CD4-positive, alpha-beta T cell (primary cell): ENCODE results near the gene SFRP5. TPM values are rescaled to one million over a fixed set of nuclear protein-coding genes. Genes with fewer than 3 reads are reported as not detected.
A peak's percentile ranks its signal among the peaks of the same experiment; 100 is the strongest.

Experiments
- ATAC-seq: fragments of 200-7000 bp; cut with Tn5 transposase; one replicate; pipeline ENCODE4 v1.10.0; 2022; ENCODE audit warnings: mild to moderate bottlenecking; ENCODE audit not compliant: poor library complexity
- CTCF ChIA-PET: fragments of 350-600 bp; sonication (Branson Sonifier 250); formaldehyde crosslinking; loops from one replicate; lab custom pipeline; 2021; ENCODE audit warnings: antibody characterized with exemption, inconsistent platforms; lab: Charles Lee
- POLR2A ChIA-PET: fragments of 350-600 bp; sonication (Branson Sonifier 250); formaldehyde crosslinking; loops from one replicate; lab custom pipeline; 2021; ENCODE audit warnings: antibody characterized with exemption, inconsistent platforms; lab: Charles Lee
- DNase-seq, 14 experiments: peaks; one replicate each; pipeline ENCODE4 v3.0.0-alpha.2; 2013 to 2020; ENCODE audit warnings: mixed read lengths in 2 of 14
- H3K27ac ChIP-seq, 2 donors: one replicate each; pipeline versions ENCODE4 v1.5.1 to v1.7.0; 2013; ENCODE audit warnings: low read length in 2 of 2, low read depth in 1 of 2, mild to moderate bottlenecking in 1 of 2
- H3K27me3 ChIP-seq, 2 experiments: 1 replicate in 1 of 2; 2 replicates in 1 of 2; pipeline versions ENCODE4 v1.6.1 to v1.7.0; 2013; ENCODE audit warnings: low read length in 2 of 2, control low read depth in 1 of 2, mild to moderate bottlenecking in 1 of 2, moderate library complexity in 1 of 2; ENCODE audit not compliant: insufficient read depth in 2 of 2, control insufficient read depth in 1 of 2
- H3K36me3 ChIP-seq: one replicate; pipeline ENCODE4 v1.6.1; 2013; ENCODE audit warnings: low read length, control low read depth; ENCODE audit not compliant: insufficient read depth
- H3K4me1 ChIP-seq: one replicate; pipeline ENCODE4 v1.6.1; 2013; ENCODE audit warnings: low read length, control low read depth; ENCODE audit not compliant: insufficient read depth
- H3K4me3 ChIP-seq: one replicate; pipeline ENCODE4 v1.5.1; 2013; ENCODE audit warnings: mild to moderate bottlenecking, low read length, moderate library complexity
- H3K9me3 ChIP-seq, 2 experiments: 1 replicate in 1 of 2; 2 replicates in 1 of 2; pipeline versions ENCODE4 v1.6.1 to v1.7.0; 2013; ENCODE audit warnings: low read length in 2 of 2, mild to moderate bottlenecking in 2 of 2, control low read depth in 1 of 2, moderate library complexity in 1 of 2; ENCODE audit not compliant: control insufficient read depth in 1 of 2, insufficient read depth in 1 of 2
- H3K27ac Mint-ChIP-seq: one replicate; pipeline ENCODE4 v1.8.0; 2020; ENCODE audit warnings: mixed read lengths
- H3K27me3 Mint-ChIP-seq: one replicate; pipeline ENCODE4 v1.8.0; 2021; ENCODE audit warnings: mixed read lengths
- H3K36me3 Mint-ChIP-seq: one replicate; pipeline ENCODE4 v1.8.0; 2021; ENCODE audit warnings: low read depth, mixed read lengths
- H3K4me1 Mint-ChIP-seq: one replicate; pipeline ENCODE4 v1.8.0; 2021; ENCODE audit warnings: low read depth, mixed read lengths
- H3K4me3 Mint-ChIP-seq: one replicate; pipeline ENCODE4 v1.8.0; 2020; ENCODE audit warnings: mild to moderate bottlenecking, mixed read lengths
- H3K9me3 Mint-ChIP-seq: one replicate; pipeline ENCODE4 v1.8.0; 2020; ENCODE audit warnings: mixed read lengths
- CTCF ChIP-seq: fragments of 200-600 bp; IDR thresholded peaks from one replicate; pipeline ENCODE4 v1.8.0; 2022; ENCODE audit warnings: antibody characterized with exemption, mild to moderate bottlenecking
- intact Hi-C, 2 experiments: fragments of 100-400 bp; cut with DNase I in 1 of 2; cut with micrococcal nuclease in 1 of 2; formaldehyde crosslinking; loops; one replicate each; pipeline versions ENCODE4 v1.15.1 to v1.9.0; 2023 to 2025; cut with DNase I, micrococcal nuclease
- total RNA-seq, 174 experiments: library from RNA in 2 of 174; stranded (reverse) in 2 of 174; gene quantifications; one replicate each; pipeline ENCODE4 v1.2.3 and lab custom pipeline; 2021 to 2026

The SFRP5 gene
- total RNA-seq, 2 experiments from 2014 or later = not detected

- no peaks in the 10 kb centered on the region for H3K9me3 ChIP-seq
- no peaks in the 10 kb centered on the region for H3K9me3 Mint-ChIP-seq
- no peak for ATAC-seq
- H3K36me3 Mint-ChIP-seq = peaks cover 20% of the 10 kb centered on the region
- no peak overlapping the region for H3K4me3 Mint-ChIP-seq
- peaks cover 27% of the 10 kb centered on the region for H3K4me1 Mint-ChIP-seq
- DNase-seq = no peak
- H3K27ac Mint-ChIP-seq = no peak overlapping the region
- POLR2A ChIA-PET = interaction anchor here (2.2 kb wide), 1 partner anchor 47 kb away, joined by 9 read pairs; the partner anchor contains the start of gene AVPI1
- H3K36me3 ChIP-seq = no peaks in the 10 kb centered on the region
- no peak for TF ChIP-seq CTCF
- CTCF ChIA-PET = interaction anchor here (0.8 to 4.4 kb wide), 3 partner anchors 8 to 57 kb away, joined by 3 to 15 read pairs (median 5); no protein-coding TSS in a partner anchor
- peaks cover 19% of the 10 kb centered on the region for H3K4me1 ChIP-seq
- H3K4me3 ChIP-seq = no peak overlapping the region
- no peak overlapping the region for H3K27ac ChIP-seq
- peaks cover 6% of the 10 kb centered on the region for H3K27me3 Mint-ChIP-seq
- H3K27me3 ChIP-seq = no peaks in the 10 kb centered on the region
- intact Hi-C loops = loop anchor here in 1 of 2 experiments (5.0 kb wide), 1 partner anchor 326 kb away; no protein-coding TSS in a partner anchor
These were observed 38.5 kb downstream of the SFRP5 start for GRCh38 chr10:97733256-97733655.

- Mint-ChIP-seq H3K4me1 (peaks cover 17% of the 10 kb centered on the region), H3K36me3 (peaks cover 9% of the 10 kb centered on the region), H3K27me3 (peaks cover 6% of the 10 kb centered on the region), H3K4me3 (no peak overlapping the region), H3K27ac (no peak overlapping the region), H3K9me3 (no peaks in the 10 kb centered on the region)
- H3K4me1 ChIP-seq = peaks cover 11% of the 10 kb centered on the region
- no peaks in the 10 kb centered on the region for H3K9me3 ChIP-seq
- CTCF ChIA-PET = interaction anchor here (1.0 to 4.4 kb wide), 3 partner anchors 22 to 56 kb away, joined by 5 to 15 read pairs (median 11); no protein-coding TSS in a partner anchor
- DNase-seq = no peak
- H3K4me3 ChIP-seq = no peak overlapping the region
- POLR2A ChIA-PET = no interaction called here
- no peak for ATAC-seq
- intact Hi-C loops = loop anchor here in 1 of 2 experiments (5.0 kb wide), 1 partner anchor 325 kb away; no protein-coding TSS in a partner anchor
- H3K27ac ChIP-seq = no peak overlapping the region
- no peaks in the 10 kb centered on the region for H3K36me3 ChIP-seq
- no peaks in the 10 kb centered on the region for H3K27me3 ChIP-seq
- TF ChIP-seq CTCF = peak; percentile 52
These were observed 39.8 kb downstream of the SFRP5 start for GRCh38 chr10:97732052-97732359.

- no peaks in the 10 kb centered on the region for H3K36me3 ChIP-seq
- H3K27me3 ChIP-seq = no peaks in the 10 kb centered on the region
- no peak overlapping the region for H3K27ac Mint-ChIP-seq
- H3K27ac ChIP-seq = no peak overlapping the region
- peak; percentile 27 to 82 (median 48) for DNase-seq
- peak; percentile 83 for TF ChIP-seq CTCF
- H3K36me3 Mint-ChIP-seq = peaks cover 4% of the 10 kb centered on the region
- H3K9me3 Mint-ChIP-seq = no peaks in the 10 kb centered on the region
- H3K9me3 ChIP-seq = no peaks in the 10 kb centered on the region
- H3K4me3 Mint-ChIP-seq = no peak overlapping the region
- H3K4me1 ChIP-seq = peaks cover 8% of the 10 kb centered on the region
- H3K4me1 Mint-ChIP-seq = peaks cover 12% of the 10 kb centered on the region
- H3K4me3 ChIP-seq = no peak overlapping the region
- intact Hi-C loops = loop anchor here (1.0 to 5.0 kb wide), 5 partner anchors 22 to 324 kb away; partner anchors contain the start of gene ANKRD2 (in 1 of the 2)
- POLR2A ChIA-PET = no interaction called here
- peak; percentile 75 for ATAC-seq
- CTCF ChIA-PET = interaction anchor here (0.7 to 4.4 kb wide), 7 partner anchors 22 to 55 kb away, joined by 3 to 15 read pairs (median 3); partner anchors contain the start of gene AVPI1
- peaks cover 8% of the 10 kb centered on the region for H3K27me3 Mint-ChIP-seq
These were observed 40.3 kb downstream of the SFRP5 start for GRCh38 chr10:97731346-97732051.
